Gastrocnemius medialis (tissue), 4 donors: ENCODE results near the gene TMPRSS9.

Experiments
- POLR2A ChIP-seq, 2 donors: fragments of 450-650 bp; IDR thresholded peaks; one replicate each; pipeline ENCODE4 v1.6.1; 2017; ENCODE audit warnings: antibody characterized with exemption in 2 of 2, mild to moderate bottlenecking in 2 of 2, moderate library complexity in 2 of 2
- TF ChIP-seq, protein P1 (sequence below), 5 experiments: fragments of 450-650 bp in 3 of 5; fragments of 200-600 bp in 2 of 5; sonication (generic) in 2 of 5; IDR thresholded peaks in 4 of 5; conservative IDR thresholded peaks in 1 of 5; 1 replicate in 4 of 5; 2 replicates in 1 of 5; pipeline ENCODE4 v1.5.1; 2016 to 2019; ENCODE audit warnings: antibody characterized with exemption in 5 of 5, mild to moderate bottlenecking in 3 of 5, moderate library complexity in 3 of 5

DNA sequence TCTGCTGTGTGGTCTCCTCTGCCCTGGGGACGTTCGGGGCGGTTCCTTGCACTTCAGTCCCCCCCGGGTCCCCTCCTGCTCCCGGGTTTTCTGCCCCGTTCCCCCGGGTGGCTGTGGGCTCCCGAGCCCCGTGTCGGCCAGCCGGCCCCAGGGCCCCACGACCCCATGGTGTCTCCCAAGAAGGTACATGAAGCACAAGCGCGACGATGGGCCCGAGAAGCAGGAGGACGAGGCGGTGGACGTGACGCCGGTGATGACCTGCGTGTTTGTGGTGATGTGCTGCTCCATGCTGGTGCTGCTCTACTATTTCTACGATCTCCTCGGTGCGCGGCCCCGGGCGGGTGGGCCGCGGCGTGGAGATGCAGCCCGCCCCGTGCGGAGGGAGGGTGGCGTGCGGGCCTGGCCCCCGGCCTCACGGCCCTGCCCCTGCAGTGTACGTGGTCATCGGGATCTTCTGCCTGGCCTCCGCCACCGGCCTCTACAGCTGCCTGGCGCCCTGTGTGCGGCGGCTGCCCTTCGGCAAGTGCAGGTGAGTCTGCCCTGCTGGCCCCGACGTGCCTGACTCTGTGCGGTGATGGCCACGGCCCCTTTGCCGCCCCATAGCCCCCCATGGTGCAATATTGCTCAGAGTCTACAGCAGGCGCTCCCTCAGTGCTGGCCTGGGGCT is 20.3 kb upstream of the TMPRSS9 start:
- TF ChIP-seq, protein P1, sequence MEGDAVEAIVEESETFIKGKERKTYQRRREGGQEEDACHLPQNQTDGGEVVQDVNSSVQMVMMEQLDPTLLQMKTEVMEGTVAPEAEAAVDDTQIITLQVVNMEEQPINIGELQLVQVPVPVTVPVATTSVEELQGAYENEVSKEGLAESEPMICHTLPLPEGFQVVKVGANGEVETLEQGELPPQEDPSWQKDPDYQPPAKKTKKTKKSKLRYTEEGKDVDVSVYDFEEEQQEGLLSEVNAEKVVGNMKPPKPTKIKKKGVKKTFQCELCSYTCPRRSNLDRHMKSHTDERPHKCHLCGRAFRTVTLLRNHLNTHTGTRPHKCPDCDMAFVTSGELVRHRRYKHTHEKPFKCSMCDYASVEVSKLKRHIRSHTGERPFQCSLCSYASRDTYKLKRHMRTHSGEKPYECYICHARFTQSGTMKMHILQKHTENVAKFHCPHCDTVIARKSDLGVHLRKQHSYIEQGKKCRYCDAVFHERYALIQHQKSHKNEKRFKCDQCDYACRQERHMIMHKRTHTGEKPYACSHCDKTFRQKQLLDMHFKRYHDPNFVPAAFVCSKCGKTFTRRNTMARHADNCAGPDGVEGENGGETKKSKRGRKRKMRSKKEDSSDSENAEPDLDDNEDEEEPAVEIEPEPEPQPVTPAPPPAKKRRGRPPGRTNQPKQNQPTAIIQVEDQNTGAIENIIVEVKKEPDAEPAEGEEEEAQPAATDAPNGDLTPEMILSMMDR (IDR thresholded peaks at IDR 0.05 in 4 of 5, conservative IDR thresholded peaks at IDR 0.05 in 1 of 5): no peak
- no peak for TF ChIP-seq POLR2A (IDR thresholded peaks at IDR 0.05)
